ENCODE measurements around the gene ROBO4. TPM values are rescaled to one million over a fixed set of nuclear protein-coding genes. Genes with fewer than 3 reads are reported as not detected.

The ROBO4 gene
- total and polyA plus RNA-seq, 9 of the 15 experiments (the other 6 are each of a cell fraction or from before 2014, with no cell fraction given): not detected

DNA sequence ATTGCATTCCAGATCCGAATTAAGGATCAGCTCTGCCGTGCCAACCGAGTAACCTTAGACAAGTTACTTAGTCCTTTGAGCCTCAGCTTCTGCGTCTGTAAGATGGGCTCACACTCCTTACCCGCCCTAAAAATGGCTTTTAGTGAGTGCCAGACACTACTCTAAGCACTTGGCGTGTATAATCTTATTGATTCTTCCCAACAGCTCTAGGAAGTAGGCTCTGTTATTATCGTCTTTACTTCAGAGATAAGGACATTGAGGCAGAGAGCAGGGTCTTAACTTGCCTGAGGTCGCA lies 54.1 kb downstream of the ROBO4 start:
- Histone ChIP-seq H3K27ac (ENCODE audit: extremely low read depth, low read depth, low read length) (no peak overlapping the region), H3K4me2 (ENCODE audit: insufficient read depth, low read length) (no peak overlapping the region), H3K4me3 (no peak overlapping the region), H3K36me3 (ENCODE audit: control insufficient read depth, insufficient read depth, low read length) (no peaks in the 10 kb centered on the region), H4K20me1 (replicated peaks; ENCODE audit: control insufficient read depth, insufficient read depth, low read length) (0 out of 2 replicates have a peak, but pooled peaks cover 6% of the 10 kb centered on the region), H3K9me1 (ENCODE audit: control insufficient read depth, insufficient read depth, low read length) (no peaks in the 10 kb centered on the region), H3K27me3 (ENCODE audit: control insufficient read depth in 2 of 2, insufficient read depth in 2 of 2, low read length in 2 of 2) (peaks cover 68 to 77% of the 10 kb centered on the region in 2 experiments), H3K79me2 (ENCODE audit: control insufficient read depth, insufficient read depth, low read length) (no peaks in the 10 kb centered on the region), H2AFZ (ENCODE audit: low read depth, low read length) (no peak overlapping the region), H3K9me3 (replicated peaks; ENCODE audit: control insufficient read depth, insufficient read depth, low read depth, low read length) (no peaks in the 10 kb centered on the region), H3K4me1 (replicated peaks in 1 of 2; ENCODE audit: control insufficient read depth in 2 of 2, insufficient read depth in 2 of 2, low read length in 2 of 2) (peaks cover 3 to 16% of the 10 kb centered on the region in 2 experiments; a peak in 3 of 5 replicates), H3K9ac (ENCODE audit: insufficient read depth in 1 of 2, low read depth in 2 of 2, low read length in 2 of 2) (no peak overlapping the region)
- DNase-seq (ENCODE audit: extremely low read depth in 1 of 4, low spot score in 3 of 4) (no peak), ATAC-seq (no peak), FAIRE-seq (no peak)
- POLR2A ChIA-PET: interaction anchor here (1.0 kb wide), 1 partner anchor 8 kb away, joined by 3 read pairs; no protein-coding TSS in a partner anchor
- CTCF ChIA-PET (ENCODE audit: low intra/inter-chr PET ratio): no interaction called here
- in situ Hi-C loops (cut with MboI) (loop anchor here (25.0 kb wide), 1 partner anchor 431 kb away; the partner anchor contains the start of gene OR8B4), intact Hi-C loops (cut with micrococcal nuclease) (no loop called here)
- 3% methylated on average over 8 of the region's 8 CpGs for WGBS (ENCODE audit: insufficient coverage, low coverage, missing lambda C conversion rate)
- BruUV-seq (replicated peaks): no TSS peak
- TF ChIP-seq ZNF146 (CRISPR knock-in tag; IDR thresholded peaks at IDR 0.05; ENCODE audit: unreplicated experiment): no peak
- no peak for TF ChIP-seq ILF3 (IDR thresholded peaks at IDR 0.05; ENCODE audit: borderline replicate concordance)
- TF ChIP-seq, protein P1, sequence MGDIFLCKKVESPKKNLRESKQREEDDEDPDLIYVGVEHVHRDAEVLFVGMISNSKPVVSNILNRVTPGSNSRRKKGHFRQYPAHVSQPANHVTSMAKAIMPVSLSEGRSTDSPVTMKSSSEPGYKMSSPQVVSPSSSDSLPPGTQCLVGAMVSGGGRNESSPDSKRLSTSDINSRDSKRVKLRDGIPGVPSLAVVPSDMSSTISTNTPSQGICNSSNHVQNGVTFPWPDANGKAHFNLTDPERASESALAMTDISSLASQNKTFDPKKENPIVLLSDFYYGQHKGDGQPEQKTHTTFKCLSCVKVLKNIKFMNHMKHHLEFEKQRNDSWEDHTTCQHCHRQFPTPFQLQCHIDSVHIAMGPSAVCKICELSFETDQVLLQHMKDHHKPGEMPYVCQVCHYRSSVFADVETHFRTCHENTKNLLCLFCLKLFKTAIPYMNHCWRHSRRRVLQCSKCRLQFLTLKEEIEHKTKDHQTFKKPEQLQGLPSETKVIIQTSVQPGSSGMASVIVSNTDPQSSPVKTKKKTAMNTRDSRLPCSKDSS (IDR thresholded peaks at IDR 0.05; ENCODE audit: low read depth, partially characterized antibody): no peak
- no peak for TF ChIP-seq ZKSCAN8 (CRISPR knock-in tag; IDR thresholded peaks at IDR 0.05)
- TF ChIP-seq FOXP1 (CRISPR knock-in tag; IDR thresholded peaks at IDR 0.05): no peak
- no peak for TF ChIP-seq SMAD4 (CRISPR knock-in tag; conservative IDR thresholded peaks at IDR 0.05)
- TF ChIP-seq ESRRA (IDR thresholded peaks at IDR 0.05; ENCODE audit: borderline replicate concordance, low read depth): no peak
- TF ChIP-seq, protein P2, sequence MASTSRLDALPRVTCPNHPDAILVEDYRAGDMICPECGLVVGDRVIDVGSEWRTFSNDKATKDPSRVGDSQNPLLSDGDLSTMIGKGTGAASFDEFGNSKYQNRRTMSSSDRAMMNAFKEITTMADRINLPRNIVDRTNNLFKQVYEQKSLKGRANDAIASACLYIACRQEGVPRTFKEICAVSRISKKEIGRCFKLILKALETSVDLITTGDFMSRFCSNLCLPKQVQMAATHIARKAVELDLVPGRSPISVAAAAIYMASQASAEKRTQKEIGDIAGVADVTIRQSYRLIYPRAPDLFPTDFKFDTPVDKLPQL (IDR thresholded peaks at IDR 0.05; ENCODE audit: extremely low read depth, insufficient read length): no peak
- TF ChIP-seq NUFIP1 (IDR thresholded peaks at IDR 0.05; ENCODE audit: partially characterized antibody): no peak
- TF ChIP-seq, protein P3, sequence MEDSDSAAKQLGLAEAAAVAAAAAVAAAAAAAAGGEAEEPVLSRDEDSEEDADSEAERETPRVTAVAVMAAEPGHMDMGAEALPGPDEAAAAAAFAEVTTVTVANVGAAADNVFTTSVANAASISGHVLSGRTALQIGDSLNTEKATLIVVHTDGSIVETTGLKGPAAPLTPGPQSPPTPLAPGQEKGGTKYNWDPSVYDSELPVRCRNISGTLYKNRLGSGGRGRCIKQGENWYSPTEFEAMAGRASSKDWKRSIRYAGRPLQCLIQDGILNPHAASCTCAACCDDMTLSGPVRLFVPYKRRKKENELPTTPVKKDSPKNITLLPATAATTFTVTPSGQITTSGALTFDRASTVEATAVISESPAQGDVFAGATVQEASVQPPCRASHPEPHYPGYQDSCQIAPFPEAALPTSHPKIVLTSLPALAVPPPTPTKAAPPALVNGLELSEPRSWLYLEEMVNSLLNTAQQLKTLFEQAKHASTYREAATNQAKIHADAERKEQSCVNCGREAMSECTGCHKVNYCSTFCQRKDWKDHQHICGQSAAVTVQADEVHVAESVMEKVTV (CRISPR knock-in tag; IDR thresholded peaks at IDR 0.05): no peak
- TF ChIP-seq, protein P4, sequence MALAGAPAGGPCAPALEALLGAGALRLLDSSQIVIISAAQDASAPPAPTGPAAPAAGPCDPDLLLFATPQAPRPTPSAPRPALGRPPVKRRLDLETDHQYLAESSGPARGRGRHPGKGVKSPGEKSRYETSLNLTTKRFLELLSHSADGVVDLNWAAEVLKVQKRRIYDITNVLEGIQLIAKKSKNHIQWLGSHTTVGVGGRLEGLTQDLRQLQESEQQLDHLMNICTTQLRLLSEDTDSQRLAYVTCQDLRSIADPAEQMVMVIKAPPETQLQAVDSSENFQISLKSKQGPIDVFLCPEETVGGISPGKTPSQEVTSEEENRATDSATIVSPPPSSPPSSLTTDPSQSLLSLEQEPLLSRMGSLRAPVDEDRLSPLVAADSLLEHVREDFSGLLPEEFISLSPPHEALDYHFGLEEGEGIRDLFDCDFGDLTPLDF (CRISPR knock-in tag; IDR thresholded peaks at IDR 0.05): no peak
- no peak for TF ChIP-seq IRF2 (CRISPR knock-in tag; IDR thresholded peaks at IDR 0.05)
- TF ChIP-seq, protein P5, sequence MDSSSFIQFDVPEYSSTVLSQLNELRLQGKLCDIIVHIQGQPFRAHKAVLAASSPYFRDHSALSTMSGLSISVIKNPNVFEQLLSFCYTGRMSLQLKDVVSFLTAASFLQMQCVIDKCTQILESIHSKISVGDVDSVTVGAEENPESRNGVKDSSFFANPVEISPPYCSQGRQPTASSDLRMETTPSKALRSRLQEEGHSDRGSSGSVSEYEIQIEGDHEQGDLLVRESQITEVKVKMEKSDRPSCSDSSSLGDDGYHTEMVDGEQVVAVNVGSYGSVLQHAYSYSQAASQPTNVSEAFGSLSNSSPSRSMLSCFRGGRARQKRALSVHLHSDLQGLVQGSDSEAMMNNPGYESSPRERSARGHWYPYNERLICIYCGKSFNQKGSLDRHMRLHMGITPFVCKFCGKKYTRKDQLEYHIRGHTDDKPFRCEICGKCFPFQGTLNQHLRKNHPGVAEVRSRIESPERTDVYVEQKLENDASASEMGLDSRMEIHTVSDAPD (CRISPR knock-in tag; IDR thresholded peaks at IDR 0.05): no peak
- TF ChIP-seq, protein P6, sequence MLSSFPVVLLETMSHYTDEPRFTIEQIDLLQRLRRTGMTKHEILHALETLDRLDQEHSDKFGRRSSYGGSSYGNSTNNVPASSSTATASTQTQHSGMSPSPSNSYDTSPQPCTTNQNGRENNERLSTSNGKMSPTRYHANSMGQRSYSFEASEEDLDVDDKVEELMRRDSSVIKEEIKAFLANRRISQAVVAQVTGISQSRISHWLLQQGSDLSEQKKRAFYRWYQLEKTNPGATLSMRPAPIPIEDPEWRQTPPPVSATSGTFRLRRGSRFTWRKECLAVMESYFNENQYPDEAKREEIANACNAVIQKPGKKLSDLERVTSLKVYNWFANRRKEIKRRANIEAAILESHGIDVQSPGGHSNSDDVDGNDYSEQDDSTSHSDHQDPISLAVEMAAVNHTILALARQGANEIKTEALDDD (IDR thresholded peaks at IDR 0.05): no peak
- TF ChIP-seq SIX5 (IDR thresholded peaks at IDR 0.05; ENCODE audit: borderline replicate concordance in 1 of 2, insufficient read depth in 1 of 2, low read depth in 1 of 2, low read length in 2 of 2): no peak

Measured in K562 (cell line).